ENCODE results near the gene MYO3B. TPM values are rescaled to one million over a fixed set of nuclear protein-coding genes. Genes with fewer than 3 reads are reported as not detected.

Gene MYO3B
- polyA plus RNA-seq, 2 of the 4 experiments (the other 2 are of a cell fraction) = 0.01 TPM; not detected in 1

- CTCF ChIA-PET = interaction anchor here (2.5 kb wide), 1 partner anchor 11 kb away, joined by 14 read pairs; no protein-coding TSS in a partner anchor
- FAIRE-seq = no peak
These were observed 181.5 kb downstream of the MYO3B start for GRCh38 chr2:170359466-170359865.

GRCh38 chr2:170360546-170361089, 182.7 kb downstream of the MYO3B start:
- WGBS (ENCODE audit: missing lambda C conversion rate) = 12% methylated on average over 3 of the region's 3 CpGs
- POLR2A ChIA-PET = no interaction called here
- H3K4me3 ChIP-seq = no peak overlapping the region
- no peak overlapping the region for H3K4me2 ChIP-seq
- TF ChIP-seq FOXS1 (CRISPR knock-in tag; IDR thresholded peaks at IDR 0.05) (no peak), RFX5 (IDR thresholded peaks at IDR 0.05) (no peak), NFE2L2 (conservative IDR thresholded peaks at IDR 0.05; ENCODE audit: low read length) (no peak), HOXB5 (CRISPR knock-in tag; IDR thresholded peaks at IDR 0.05) (no peak), KDM1A (IDR thresholded peaks at IDR 0.05; ENCODE audit: low read depth) (no peak), ZNF302 (CRISPR knock-in tag; IDR thresholded peaks at IDR 0.05) (no peak), JUNB (IDR thresholded peaks at IDR 0.05) (no peak), TP53 (CRISPR knock-in tag; IDR thresholded peaks at IDR 0.05) (no peak), BHLHE40 (IDR thresholded peaks at IDR 0.05; ENCODE audit: low read depth, low read length) (no peak), PBX3 (IDR thresholded peaks at IDR 0.05) (no peak), RCOR1 (IDR thresholded peaks at IDR 0.05; ENCODE audit: low read depth, low read length) (no peak), POLR2A (IDR thresholded peaks at IDR 0.05; ENCODE audit: low read length) (no peak), SREBF2 (IDR thresholded peaks at IDR 0.05) (no peak), RARB (CRISPR knock-in tag; IDR thresholded peaks at IDR 0.05) (no peak)
- TF ChIP-seq, protein P1, sequence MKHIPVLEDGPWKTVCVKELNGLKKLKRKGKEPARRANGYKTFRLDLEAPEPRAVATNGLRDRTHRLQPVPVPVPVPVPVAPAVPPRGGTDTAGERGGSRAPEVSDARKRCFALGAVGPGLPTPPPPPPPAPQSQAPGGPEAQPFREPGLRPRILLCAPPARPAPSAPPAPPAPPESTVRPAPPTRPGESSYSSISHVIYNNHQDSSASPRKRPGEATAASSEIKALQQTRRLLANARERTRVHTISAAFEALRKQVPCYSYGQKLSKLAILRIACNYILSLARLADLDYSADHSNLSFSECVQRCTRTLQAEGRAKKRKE (CRISPR knock-in tag; IDR thresholded peaks at IDR 0.05; ENCODE audit: low read depth) = no peak
- TF ChIP-seq, protein P2, sequence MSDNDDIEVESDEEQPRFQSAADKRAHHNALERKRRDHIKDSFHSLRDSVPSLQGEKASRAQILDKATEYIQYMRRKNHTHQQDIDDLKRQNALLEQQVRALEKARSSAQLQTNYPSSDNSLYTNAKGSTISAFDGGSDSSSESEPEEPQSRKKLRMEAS (IDR thresholded peaks at IDR 0.05) = no peak
- TF ChIP-seq, protein P3, sequence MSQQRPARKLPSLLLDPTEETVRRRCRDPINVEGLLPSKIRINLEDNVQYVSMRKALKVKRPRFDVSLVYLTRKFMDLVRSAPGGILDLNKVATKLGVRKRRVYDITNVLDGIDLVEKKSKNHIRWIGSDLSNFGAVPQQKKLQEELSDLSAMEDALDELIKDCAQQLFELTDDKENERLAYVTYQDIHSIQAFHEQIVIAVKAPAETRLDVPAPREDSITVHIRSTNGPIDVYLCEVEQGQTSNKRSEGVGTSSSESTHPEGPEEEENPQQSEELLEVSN (IDR thresholded peaks at IDR 0.05; ENCODE audit: borderline replicate concordance, low read depth) = no peak
- TF ChIP-seq, protein P4, sequence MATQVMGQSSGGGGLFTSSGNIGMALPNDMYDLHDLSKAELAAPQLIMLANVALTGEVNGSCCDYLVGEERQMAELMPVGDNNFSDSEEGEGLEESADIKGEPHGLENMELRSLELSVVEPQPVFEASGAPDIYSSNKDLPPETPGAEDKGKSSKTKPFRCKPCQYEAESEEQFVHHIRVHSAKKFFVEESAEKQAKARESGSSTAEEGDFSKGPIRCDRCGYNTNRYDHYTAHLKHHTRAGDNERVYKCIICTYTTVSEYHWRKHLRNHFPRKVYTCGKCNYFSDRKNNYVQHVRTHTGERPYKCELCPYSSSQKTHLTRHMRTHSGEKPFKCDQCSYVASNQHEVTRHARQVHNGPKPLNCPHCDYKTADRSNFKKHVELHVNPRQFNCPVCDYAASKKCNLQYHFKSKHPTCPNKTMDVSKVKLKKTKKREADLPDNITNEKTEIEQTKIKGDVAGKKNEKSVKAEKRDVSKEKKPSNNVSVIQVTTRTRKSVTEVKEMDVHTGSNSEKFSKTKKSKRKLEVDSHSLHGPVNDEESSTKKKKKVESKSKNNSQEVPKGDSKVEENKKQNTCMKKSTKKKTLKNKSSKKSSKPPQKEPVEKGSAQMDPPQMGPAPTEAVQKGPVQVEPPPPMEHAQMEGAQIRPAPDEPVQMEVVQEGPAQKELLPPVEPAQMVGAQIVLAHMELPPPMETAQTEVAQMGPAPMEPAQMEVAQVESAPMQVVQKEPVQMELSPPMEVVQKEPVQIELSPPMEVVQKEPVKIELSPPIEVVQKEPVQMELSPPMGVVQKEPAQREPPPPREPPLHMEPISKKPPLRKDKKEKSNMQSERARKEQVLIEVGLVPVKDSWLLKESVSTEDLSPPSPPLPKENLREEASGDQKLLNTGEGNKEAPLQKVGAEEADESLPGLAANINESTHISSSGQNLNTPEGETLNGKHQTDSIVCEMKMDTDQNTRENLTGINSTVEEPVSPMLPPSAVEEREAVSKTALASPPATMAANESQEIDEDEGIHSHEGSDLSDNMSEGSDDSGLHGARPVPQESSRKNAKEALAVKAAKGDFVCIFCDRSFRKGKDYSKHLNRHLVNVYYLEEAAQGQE (IDR thresholded peaks at IDR 0.05) = no peak
- ATAC-seq (peak; percentile 22 to 59; a peak in 3 of 6 replicates), FAIRE-seq (no peak), DNase-seq (ENCODE audit: low read depth in 1 of 2, low spot score in 1 of 2) (no peak)
- no peak overlapping the region for H3K27ac ChIP-seq
- CTCF ChIA-PET = interaction anchor here (0.7 to 2.7 kb wide), 22 partner anchors 10 to 513 kb away, joined by 3 to 30 read pairs (median 4); partner anchors contain the start of gene GAD1
- no peaks in the 10 kb centered on the region for H3K4me1 ChIP-seq
- H3K9me3 ChIP-seq = no peaks in the 10 kb centered on the region

More at GRCh38 chr2:170359466-170359865, 181.5 kb downstream of the MYO3B start:
- 45% methylated on average over 3 of the region's 3 CpGs for WGBS (ENCODE audit: missing lambda C conversion rate)
- TF ChIP-seq RNF2 (IDR thresholded peaks at IDR 0.05; ENCODE audit: borderline replicate concordance, low read depth) (no peak), HDAC2 (IDR thresholded peaks at IDR 0.05) (no peak), EHF (CRISPR knock-in tag; IDR thresholded peaks at IDR 0.05) (no peak), TFCP2L1 (CRISPR knock-in tag; IDR thresholded peaks at IDR 0.05) (no peak), CBX8 (IDR thresholded peaks at IDR 0.05) (no peak), CHD4 (IDR thresholded peaks at IDR 0.05; ENCODE audit: borderline replicate concordance) (no peak), ESRRA (IDR thresholded peaks at IDR 0.05; ENCODE audit: borderline replicate concordance, low read length) (no peak), HOXB13 (CRISPR knock-in tag; IDR thresholded peaks at IDR 0.05; ENCODE audit: low read depth) (no peak), MAFK (IDR thresholded peaks at IDR 0.05; ENCODE audit: partially characterized antibody) (no peak), HOXA7 (CRISPR knock-in tag; IDR thresholded peaks at IDR 0.05) (no peak), FOSL2 (IDR thresholded peaks at IDR 0.05) (no peak), FOSL2 (CRISPR knock-in tag; IDR thresholded peaks at IDR 0.05) (no peak), RAD21 (conservative IDR thresholded peaks at IDR 0.05 in 1 of 2, IDR thresholded peaks at IDR 0.05 in 1 of 2) (no peak), USF2 (IDR thresholded peaks at IDR 0.05) (no peak), RARB (CRISPR knock-in tag; IDR thresholded peaks at IDR 0.05) (no peak), EP300 (IDR thresholded peaks at IDR 0.05) (no peak), PHF8 (IDR thresholded peaks at IDR 0.05; ENCODE audit: borderline replicate concordance, low read depth) (no peak), KDM1A (IDR thresholded peaks at IDR 0.05; ENCODE audit: low read depth) (no peak), ZC3H11A (IDR thresholded peaks at IDR 0.05) (no peak), ZNF302 (CRISPR knock-in tag; IDR thresholded peaks at IDR 0.05) (no peak), HES2 (IDR thresholded peaks at IDR 0.05) (no peak)
- ATAC-seq (no peak), DNase-seq (ENCODE audit: low read depth in 1 of 2, low spot score in 1 of 2) (no peak)
- Histone ChIP-seq H3K4me2 (no peak overlapping the region), H3K4me1 (no peaks in the 10 kb centered on the region), H3K4me3 (no peak overlapping the region), H3K9me3 (no peaks in the 10 kb centered on the region), H3K27ac (no peak overlapping the region)
- POLR2A ChIA-PET = no interaction called here
